Gastroesophageal sphincter (tissue), 4 donors: Measurements from ENCODE around the gene CERT1. TPM values are rescaled to one million over a fixed set of nuclear protein-coding genes. Genes with fewer than 3 reads are reported as not detected.
"Not testable (repeated sequence)": the region's sequence is repeated elsewhere in the genome, so short reads cannot be mapped to it uniquely, and the experiment has no call there.

Source experiments
- ATAC-seq: fragments of 150-250 bp; one replicate; pipeline ENCODE4 v1.9.1; 2016; ENCODE audit warnings: mild to moderate bottlenecking, moderate library complexity
- H3K27ac ChIP-seq, 4 donors: fragments of 200-600 bp; sonication (generic) in 3 of 4; 1 replicate in 3 of 4; 2 replicates in 1 of 4; pipeline ENCODE4 v1.5.1; 2016 to 2019
- H3K27me3 ChIP-seq: fragments of 200-600 bp; sonication (generic); one replicate; pipeline ENCODE4 v1.5.1; 2019
- H3K36me3 ChIP-seq, 2 donors: fragments of 200-600 bp; sonication (generic); one replicate each; pipeline ENCODE4 v1.5.1; 2019; ENCODE audit warnings: control low read depth in 1 of 2
- H3K4me1 ChIP-seq, 3 donors: fragments of 200-600 bp; sonication (generic); 1 replicate in 2 of 3; 2 replicates in 1 of 3; pipeline ENCODE4 v1.5.1; 2016 to 2019; ENCODE audit warnings: control low read depth in 2 of 3
- H3K4me3 ChIP-seq, 2 donors: fragments of 200-600 bp; sonication (generic); one replicate each; pipeline ENCODE4 v1.5.1; 2019; ENCODE audit warnings: mild to moderate bottlenecking in 1 of 2, moderate library complexity in 1 of 2
- H3K9me3 ChIP-seq, 3 donors: fragments of 200-600 bp; sonication (generic); one replicate each; pipeline ENCODE4 v1.5.1; 2017 to 2019; ENCODE audit warnings: control low read depth in 2 of 3
- CTCF ChIP-seq, 4 experiments: fragments of 200-600 bp in 2 of 4; fragments of 450-650 bp in 2 of 4; sonication (generic) in 1 of 4; IDR thresholded peaks; one replicate each; pipeline ENCODE4 v1.5.1; 2017 to 2019; ENCODE audit warnings: antibody characterized with exemption in 4 of 4, mild to moderate bottlenecking in 2 of 4, moderate library complexity in 2 of 4
- EP300 ChIP-seq: sonication (generic); formaldehyde crosslinking; IDR thresholded peaks from one replicate; pipeline ENCODE4 v1.6.1; 2017; ENCODE audit warnings: antibody characterized with exemption, mild to moderate bottlenecking
- POLR2A ChIP-seq, 2 donors: fragments of 450-650 bp; IDR thresholded peaks; one replicate each; pipeline ENCODE4 v1.6.1; 2017; ENCODE audit warnings: antibody characterized with exemption in 2 of 2, mild to moderate bottlenecking in 2 of 2, moderate library complexity in 1 of 2
- POLR2AphosphoS5 ChIP-seq: sonication (generic); formaldehyde crosslinking; IDR thresholded peaks from one replicate; pipeline ENCODE4 v1.6.1; 2017; ENCODE audit warnings: antibody characterized with exemption
- WGBS, 2 donors: methylation state at CpG; one replicate each; pipeline ENCODE4 v1.1.5; 2018; ENCODE audit warnings: low coverage in 1 of 2; 5-methylcytosine and 5-hydroxymethylcytosine counted together
- total RNA-seq, 4 donors: library from RNA; depleted of rRNA; stranded (reverse); fragments of >200 nt; gene quantifications; one replicate each; pipeline ENCODE4 v1.1.0, GENCODE V29; 2016

CERT1 gene
- total RNA-seq, 4 donors from 2014 or later: 23.4 to 46.5 (median 36.6) TPM

GRCh38 chr5:75337366-75338021, 173.9 kb downstream of the CERT1 start:
- ATAC-seq: peak; percentile 1
- Histone ChIP-seq H3K4me3 (peak overlapping the region; percentile 76 to 82), H3K4me1 (peaks cover 0 to 25% (median 3%) of the 10 kb centered on the region in 3 donors), H3K9me3 (no peaks in the 10 kb centered on the region), H3K27ac (peak overlapping the region; percentile 76 to 98 (median 96)), H3K36me3 (no peaks in the 10 kb centered on the region), H3K27me3 (no peaks in the 10 kb centered on the region)
- TF ChIP-seq EP300 (no peak), POLR2AphosphoS5 (no peak), POLR2A (IDR thresholded peaks at IDR 0.05) (no peak), CTCF (IDR thresholded peaks at IDR 0.05) (no peak)
- WGBS, 2 donors: 0 to 1% methylated on average over 6 to 15 of the region's 50 CpGs

- H3K4me3 ChIP-seq: peak within 1 kb of the TSS; percentile 76 to 82
- WGBS, 2 donors: 0 to 4% methylated on average over 12 to 17 of the region's 56 CpGs
Measured at GRCh38 chr5:75336615-75337336, 174.7 kb downstream of the CERT1 start, which contains the start of gene HMGCR. Gene HMGCR (plus strand): TSS chr5:75337220. CDS start chr5:75342606, 5,386 bp downstream.

GRCh38 chr5:75335952-75336614, 175.3 kb downstream of the CERT1 start:
- TF ChIP-seq POLR2AphosphoS5 (no peak), CTCF (IDR thresholded peaks at IDR 0.05) (peak; percentile 23 to 46 (median 36))
- peak overlapping the region; percentile 60 to 98 (median 96) for H3K27ac ChIP-seq
- no peaks in the 10 kb centered on the region for H3K9me3 ChIP-seq
- H3K4me1 ChIP-seq: peaks cover 0 to 25% (median 3%) of the 10 kb centered on the region in 3 donors
- H3K4me3 ChIP-seq: peak overlapping the region; percentile 74 to 82
- no peaks in the 10 kb centered on the region for H3K36me3 ChIP-seq
- ATAC-seq: peak; percentile 37
- H3K27me3 ChIP-seq: no peaks in the 10 kb centered on the region
- 4 to 10% methylated on average over 10 to 12 of the region's 12 CpGs for WGBS, 2 donors

More at GRCh38 chr5:75336615-75337336, 174.7 kb downstream of the CERT1 start, which contains the start of gene HMGCR:
- no peaks in the 10 kb centered on the region for H3K9me3 ChIP-seq
- peak within 1 kb of the TSS; percentile 76 to 98 (median 96) for H3K27ac ChIP-seq
- peak; percentile 91 for TF ChIP-seq POLR2AphosphoS5
- peak in 2 of 4 experiments; percentile 7 to 13 for TF ChIP-seq CTCF (IDR thresholded peaks at IDR 0.05)
- TF ChIP-seq EP300: no peak
- peak; percentile 56 to 69 for TF ChIP-seq POLR2A (IDR thresholded peaks at IDR 0.05)
- no peaks in the 10 kb centered on the region for H3K27me3 ChIP-seq
- H3K4me1 ChIP-seq: peaks cover 0 to 25% (median 3%) of the 10 kb centered on the region in 3 donors
- ATAC-seq: peak; percentile 99
- H3K36me3 ChIP-seq: no peaks in the 10 kb centered on the region

- no peak for ATAC-seq
- Histone ChIP-seq H3K36me3 (no peaks in the 10 kb centered on the region), H3K4me1 (peaks cover 0 to 25% (median 3%) of the 10 kb centered on the region in 3 donors), H3K9me3 (no peaks in the 10 kb centered on the region), H3K27ac (no peak overlapping the region), H3K27me3 (no peaks in the 10 kb centered on the region), H3K4me3 (no peak overlapping the region)
- TF ChIP-seq EP300: no peak
- TF ChIP-seq POLR2A (IDR thresholded peaks at IDR 0.05): no peak
- TF ChIP-seq POLR2AphosphoS5: no peak
- no peak for TF ChIP-seq CTCF (IDR thresholded peaks at IDR 0.05)
- 53% methylated on average over 2 of the region's 2 CpGs; no CpG with 5 or more reads in 1 of the 2 donors for WGBS, 2 donors
Measured at GRCh38 chr5:75335486-75335885, 175.9 kb downstream of the CERT1 start.

GRCh38 chr5:75334413-75334812, 177.0 kb downstream of the CERT1 start:
- H3K9me3 ChIP-seq, ATAC-seq, H3K4me3 ChIP-seq, H3K27ac ChIP-seq, H3K36me3 ChIP-seq, H3K27me3 ChIP-seq: not testable (repeated sequence)
- WGBS, 2 donors: 50% methylated on average over 1 of the region's 10 CpGs; no CpG with 5 or more reads in 1 of the 2 donors
- H3K4me1 ChIP-seq: peaks cover 0 to 21% (median 3%) of the 10 kb centered on the region in 3 donors

GRCh38 chr5:75333759-75334158, 177.7 kb downstream of the CERT1 start:
- H3K27me3 ChIP-seq, H3K9me3 ChIP-seq, ATAC-seq, H3K4me3 ChIP-seq, H3K27ac ChIP-seq, H3K36me3 ChIP-seq: not testable (repeated sequence)
- H3K4me1 ChIP-seq: peaks cover 0 to 18% (median 3%) of the 10 kb centered on the region in 3 donors
- 100% methylated on average over 1 of the region's 23 CpGs; no CpG with 5 or more reads in 1 of the 2 donors for WGBS, 2 donors
